Measurements from ENCODE around the gene TBC1D3C. TPM values are rescaled to one million over a fixed set of nuclear protein-coding genes. Genes with fewer than 3 reads are reported as not detected.
"Not testable (repeated sequence)": the region's sequence is repeated elsewhere in the genome, so short reads cannot be mapped to it uniquely, and the experiment has no call there.

Gene TBC1D3C
- polyA plus RNA-seq (2012; ENCODE audit: low read depth, missing spikeins): not detected

DNA sequence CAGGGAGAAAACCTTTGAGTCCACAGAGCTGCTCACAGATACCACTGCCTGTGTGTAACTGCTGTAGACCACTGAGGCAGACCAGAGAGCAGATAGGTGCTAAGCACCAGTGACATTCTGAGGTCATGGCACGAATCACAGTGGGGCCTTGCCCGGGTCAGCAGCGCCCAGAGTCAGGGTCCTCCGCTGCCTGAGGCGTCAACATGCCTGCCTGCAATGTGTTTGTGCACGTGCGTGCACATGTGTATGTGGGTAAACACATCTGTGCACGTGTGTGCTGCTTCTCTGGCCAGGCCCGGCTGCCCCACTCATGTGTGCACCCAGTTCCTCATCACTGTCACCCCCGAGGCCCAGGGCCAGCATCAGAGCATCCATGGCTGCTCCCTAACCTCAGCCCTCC is at the start of gene TBC1D3C:
TSS of gene TBC1D3C (minus strand) at position 101 of the 400 bp plus-strand sequence. CDS start 1,568 bp downstream, outside the sequence.
- DNase-seq (ENCODE audit: insufficient read length, low spot score); FAIRE-seq: not testable (repeated sequence)

GRCh38 chr17:38099262-38099661 is 30.8 kb upstream of the TBC1D3C start:
- not testable (repeated sequence) for DNase-seq (ENCODE audit: insufficient read length, low spot score); FAIRE-seq

DNA sequence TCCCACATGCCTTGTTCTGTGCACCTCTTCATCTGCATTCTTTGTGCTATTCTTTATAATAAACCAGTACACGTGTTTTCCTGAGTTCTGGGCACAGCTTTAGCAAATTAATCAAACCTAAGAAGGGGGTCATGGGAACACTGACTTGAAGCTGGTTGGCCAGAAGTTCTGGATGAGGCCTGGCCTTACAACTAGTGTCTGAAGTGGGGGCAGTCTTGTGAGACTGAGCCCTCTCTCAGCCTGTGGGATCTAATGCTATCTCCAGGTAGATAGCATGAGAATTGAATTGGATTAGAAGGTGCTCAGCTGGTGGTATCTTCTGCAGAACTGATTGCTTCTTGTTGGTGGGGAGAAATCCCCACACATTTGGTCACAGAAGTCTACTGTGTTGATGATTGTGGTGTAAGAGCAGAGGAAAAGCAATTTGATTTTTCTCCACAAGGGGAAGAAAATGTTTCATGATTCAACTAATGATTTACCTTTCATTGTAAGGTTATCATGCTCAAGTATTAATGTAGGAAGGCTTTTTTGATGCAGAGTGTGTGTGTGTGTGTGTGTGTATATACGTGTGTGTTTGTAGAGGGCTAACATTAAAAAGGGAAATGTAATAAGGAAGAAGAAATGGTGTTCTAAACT is 25.7 kb upstream of the TBC1D3C start:
- DNase-seq (ENCODE audit: insufficient read length, low spot score); FAIRE-seq: not testable (repeated sequence)

- DNase-seq (ENCODE audit: insufficient read length, low spot score); FAIRE-seq: not testable (repeated sequence)
These were observed 19.7 kb upstream of the TBC1D3C start for GRCh38 chr17:38088120-38088519.

DNA sequence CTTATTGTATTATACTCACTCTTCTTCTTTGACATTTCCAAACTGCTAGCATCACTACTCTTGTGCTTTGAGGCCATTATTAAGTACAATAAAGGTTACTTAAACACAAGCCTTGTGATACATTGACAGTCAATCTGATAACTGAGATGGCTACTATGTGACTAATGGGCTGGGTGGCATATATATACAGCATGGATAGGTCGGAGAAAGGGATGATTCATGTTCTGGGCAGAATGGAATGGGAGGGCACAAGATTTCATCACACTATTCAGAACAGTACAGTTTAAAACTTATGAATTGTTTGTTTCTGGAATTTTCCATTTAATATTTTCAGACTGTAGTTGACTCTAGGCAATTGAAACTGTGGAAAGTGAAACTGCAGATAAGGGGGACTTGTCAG is 18.9 kb upstream of the TBC1D3C start:
- FAIRE-seq; DNase-seq (ENCODE audit: insufficient read length, low spot score): not testable (repeated sequence)

Data from GM12891 (cell line).